Activated gamma-delta T cell (primary cell): ENCODE measurements around the gene KLHL35.

Experiments
- DNase-seq: peaks from one replicate; lab custom pipeline; 2025; lab: John Stamatoyannopoulos, UW

Gene KLHL35

DNA sequence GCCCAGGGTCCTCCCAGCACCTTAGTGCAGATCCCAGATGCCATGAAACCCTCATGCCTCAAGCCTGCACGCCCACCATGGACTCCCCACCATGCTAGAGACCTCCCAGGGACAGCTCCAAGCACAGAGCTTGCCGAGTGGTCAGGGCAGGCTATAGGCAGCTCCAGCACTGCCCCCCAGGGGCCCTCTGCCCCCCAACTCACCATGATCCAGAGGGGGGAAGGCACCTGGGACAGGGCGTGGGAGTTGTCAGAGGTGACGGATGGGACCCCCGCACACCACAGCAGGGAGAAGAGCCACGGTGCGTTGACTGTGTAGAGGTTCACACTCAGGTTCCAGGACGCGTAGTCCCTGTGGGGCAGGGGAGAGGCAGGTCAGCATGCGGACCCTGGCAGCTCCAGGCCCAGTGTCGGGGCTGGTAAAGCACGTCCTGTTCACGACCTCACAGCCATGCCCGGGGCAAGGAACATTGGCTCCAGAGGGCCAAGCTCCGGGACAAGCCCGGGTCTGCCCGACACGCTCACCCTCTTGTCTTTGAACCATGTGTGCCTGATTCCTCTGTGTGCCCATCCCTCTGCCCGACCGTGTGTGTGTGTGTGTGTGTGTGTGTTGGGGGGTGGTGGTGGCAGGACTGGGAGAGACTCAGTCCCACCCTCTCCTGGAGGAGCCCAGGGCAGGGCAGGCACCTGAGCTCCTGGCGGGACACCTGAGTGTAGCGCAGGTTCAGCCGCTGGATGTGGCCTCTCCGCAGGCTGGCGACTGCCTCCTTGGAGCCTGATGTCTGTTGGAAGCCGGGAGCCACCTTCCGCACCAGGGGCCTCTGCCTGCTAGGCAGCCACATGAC is 8.2 kb upstream of the KLHL35 start:
- no peak for DNase-seq

DNA sequence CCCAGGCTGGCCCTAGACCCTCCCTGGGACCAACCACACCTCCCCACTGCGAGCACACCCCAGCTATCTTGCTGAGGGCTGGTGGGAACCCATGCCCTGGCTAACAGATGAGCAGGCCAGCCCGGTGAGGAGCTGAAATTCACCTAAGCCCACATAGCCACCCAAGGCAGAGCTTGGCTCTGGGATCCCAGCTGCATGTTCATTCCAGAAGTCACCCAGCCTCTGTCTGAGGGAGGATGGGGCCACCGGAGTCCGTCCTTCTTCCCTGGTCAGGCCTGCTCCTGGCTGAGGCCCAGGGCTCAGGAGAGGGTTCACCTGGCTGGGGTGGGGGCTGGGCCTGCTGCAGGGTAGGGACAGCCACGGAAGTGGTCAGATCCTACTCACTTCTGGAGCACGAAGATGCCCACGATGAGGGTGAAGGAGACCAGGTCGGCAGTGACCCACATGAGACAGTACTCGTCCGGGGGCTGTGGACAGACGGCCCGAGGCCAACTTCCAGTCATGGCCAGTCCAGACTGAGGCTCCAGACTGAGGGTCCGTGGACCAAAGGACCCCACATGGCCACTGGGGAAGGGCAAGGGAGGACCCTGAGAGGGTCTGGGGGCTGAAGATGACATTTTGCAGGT is 6.6 kb upstream of the KLHL35 start:
- no peak for DNase-seq

DNA sequence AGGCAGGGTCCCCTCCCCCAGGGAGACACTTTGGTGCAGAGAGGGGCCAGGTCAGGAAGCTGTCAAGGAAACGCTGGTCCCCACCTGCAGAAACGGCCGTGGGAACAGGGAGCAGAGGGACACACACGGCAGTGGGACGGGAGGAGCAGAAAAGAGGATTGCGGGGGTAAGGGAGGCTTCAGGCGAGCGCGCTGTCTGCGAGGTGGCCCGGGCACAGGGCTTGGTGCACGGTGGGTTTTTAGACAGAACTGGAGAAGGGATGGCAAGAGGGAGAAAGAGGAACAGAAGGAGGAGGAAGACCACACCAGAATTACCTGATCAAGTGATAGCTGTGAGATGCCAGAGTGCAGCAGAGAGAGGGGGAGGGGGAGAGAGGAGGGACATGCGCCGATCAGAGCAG is 6.0 kb upstream of the KLHL35 start:
- no peak for DNase-seq

DNA sequence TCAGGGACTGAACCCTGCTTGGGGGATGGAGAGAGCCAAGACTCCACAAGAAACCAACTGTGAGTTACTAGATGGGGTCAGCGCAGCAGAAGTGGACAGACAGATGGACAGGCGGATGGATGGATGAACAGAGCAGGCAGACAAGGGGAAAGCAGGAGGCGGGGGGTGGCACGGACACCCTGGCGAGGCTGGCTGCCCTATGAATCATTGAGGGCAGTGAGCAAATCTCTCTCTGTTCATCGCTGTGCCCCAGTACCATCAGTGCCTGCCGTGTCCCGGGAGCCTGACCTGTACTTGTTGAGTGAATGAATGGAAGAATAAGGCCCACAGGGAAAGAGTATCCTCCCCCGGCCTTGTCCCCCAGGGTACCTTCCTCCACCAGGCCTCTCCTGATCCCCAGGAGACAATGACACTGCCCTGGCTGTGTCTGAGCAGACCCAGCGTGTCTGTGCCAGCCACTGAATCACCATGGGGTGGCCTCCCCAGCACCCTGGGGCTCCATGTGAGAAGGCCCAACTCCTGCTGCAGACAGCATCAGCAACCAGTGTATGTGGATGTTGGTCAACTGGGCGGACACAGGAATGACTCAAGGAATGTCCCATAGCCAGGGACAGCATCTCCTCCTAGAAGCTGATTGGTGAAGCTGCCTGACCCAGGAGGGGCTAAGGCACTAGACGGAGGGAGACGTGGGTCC is 5.1 kb upstream of the KLHL35 start:
- DNase-seq: no peak

DNA sequence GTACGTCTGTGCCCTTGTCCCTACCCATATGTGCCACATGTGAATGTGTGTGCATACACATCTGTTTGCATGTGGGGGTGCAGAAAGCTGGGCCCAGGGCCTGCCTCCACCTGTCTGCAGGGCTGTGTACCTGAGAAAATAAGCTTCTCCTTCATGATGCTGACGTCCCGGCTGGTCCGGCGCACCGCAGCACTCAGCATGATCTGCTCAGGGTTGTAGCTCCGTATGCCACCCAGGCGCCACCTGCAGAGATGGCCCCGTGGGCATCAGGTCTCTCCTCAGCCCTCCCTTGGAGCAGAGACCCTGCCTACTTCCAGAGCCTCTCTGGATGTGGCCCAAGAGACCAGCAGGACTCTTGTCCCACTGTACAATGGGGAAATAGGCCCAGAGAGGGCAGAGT is 3.8 kb upstream of the KLHL35 start:
- no peak for DNase-seq

DNA sequence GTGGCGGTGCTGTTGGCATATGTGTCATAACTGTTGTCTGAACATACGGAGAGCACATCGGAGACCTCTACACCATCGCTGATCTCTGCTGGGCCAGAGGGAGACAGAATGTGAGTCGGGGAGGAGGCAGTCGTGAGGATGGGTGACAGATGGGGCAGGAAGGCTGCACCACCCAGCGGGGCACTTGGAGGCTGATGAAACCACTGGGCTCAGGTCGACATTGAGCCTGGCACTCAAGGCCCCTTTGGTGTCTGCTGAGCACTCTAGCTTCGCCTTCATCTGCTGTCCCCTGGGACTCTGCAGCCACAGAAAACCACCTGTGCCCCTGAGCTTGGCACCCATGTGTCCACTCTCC is 2.5 kb upstream of the KLHL35 start:
- DNase-seq: no peak

DNA sequence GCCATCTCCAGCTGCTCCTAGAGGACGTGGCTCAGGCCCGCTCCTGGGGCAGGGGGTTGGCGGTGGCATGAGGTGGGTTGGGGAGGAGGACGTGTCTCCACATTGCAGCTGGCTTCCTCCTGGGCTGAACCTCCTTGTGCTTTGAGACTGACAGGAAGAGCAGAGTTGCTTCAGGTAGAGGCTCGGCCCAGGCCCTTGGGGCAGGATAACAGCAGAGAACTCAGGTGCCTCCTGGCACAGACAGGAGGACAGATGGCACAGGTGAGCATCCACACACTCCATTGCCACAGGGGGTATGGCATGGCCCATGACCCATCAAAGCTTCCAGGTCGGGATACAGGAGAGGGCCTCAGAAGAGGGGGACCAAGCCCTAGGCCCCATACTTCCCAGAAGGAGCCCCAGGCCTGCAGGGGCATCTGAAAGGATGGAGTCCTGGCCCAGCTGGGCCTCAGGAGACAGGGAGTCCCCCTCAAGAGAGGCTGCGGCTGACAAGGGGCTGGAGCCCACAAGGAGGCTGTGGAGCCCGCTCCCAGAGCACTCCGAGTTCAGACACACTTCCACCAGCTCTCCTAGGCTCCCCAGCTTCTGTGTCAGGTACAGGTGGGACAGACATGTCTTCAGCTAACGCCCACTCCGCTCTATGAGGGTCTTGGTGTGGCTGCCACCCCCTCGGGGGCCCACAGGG is 2.0 kb upstream of the KLHL35 start:
- no peak for DNase-seq

DNA sequence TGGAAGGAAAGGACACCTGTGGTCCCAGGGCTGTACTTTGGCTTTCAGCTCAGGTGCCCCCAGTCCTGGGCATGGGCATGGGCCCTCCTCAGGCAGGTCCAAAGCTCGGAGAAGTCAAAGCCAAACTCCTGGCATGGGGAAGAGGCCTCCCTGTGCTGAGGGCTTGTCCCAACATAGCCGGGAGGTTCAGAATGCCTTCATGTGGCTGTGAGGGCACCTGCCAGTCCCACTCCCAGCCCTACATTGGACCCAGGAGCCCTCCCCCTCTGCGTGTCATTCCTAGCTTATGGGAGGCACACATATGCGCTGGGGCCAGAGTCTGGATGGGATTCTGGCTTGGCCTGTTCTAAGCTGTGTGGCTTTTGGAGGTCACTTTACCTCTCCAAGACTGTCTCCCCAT is 1.0 kb upstream of the KLHL35 start:
- no peak for DNase-seq

DNA sequence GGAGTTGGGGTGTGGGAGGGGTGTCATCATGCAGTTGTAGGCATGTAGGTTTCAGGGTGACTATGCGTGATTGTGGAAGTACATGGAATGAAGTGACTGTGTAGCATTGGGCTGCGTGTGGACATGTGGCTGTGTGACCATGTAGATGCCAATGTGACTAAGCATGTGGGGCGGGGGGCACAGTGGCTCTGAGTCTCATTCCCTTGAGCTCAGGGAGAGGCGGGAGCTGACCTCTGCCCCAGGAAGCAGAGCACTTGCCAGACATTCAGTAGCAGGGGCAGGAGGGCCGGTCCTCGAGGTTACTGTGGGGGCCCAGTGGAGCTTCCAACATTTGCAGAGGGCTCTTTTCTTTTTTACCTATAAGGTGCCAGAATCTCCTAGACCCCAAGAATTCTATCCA is 440 bp upstream of the KLHL35 start:
- no peak for DNase-seq

DNA sequence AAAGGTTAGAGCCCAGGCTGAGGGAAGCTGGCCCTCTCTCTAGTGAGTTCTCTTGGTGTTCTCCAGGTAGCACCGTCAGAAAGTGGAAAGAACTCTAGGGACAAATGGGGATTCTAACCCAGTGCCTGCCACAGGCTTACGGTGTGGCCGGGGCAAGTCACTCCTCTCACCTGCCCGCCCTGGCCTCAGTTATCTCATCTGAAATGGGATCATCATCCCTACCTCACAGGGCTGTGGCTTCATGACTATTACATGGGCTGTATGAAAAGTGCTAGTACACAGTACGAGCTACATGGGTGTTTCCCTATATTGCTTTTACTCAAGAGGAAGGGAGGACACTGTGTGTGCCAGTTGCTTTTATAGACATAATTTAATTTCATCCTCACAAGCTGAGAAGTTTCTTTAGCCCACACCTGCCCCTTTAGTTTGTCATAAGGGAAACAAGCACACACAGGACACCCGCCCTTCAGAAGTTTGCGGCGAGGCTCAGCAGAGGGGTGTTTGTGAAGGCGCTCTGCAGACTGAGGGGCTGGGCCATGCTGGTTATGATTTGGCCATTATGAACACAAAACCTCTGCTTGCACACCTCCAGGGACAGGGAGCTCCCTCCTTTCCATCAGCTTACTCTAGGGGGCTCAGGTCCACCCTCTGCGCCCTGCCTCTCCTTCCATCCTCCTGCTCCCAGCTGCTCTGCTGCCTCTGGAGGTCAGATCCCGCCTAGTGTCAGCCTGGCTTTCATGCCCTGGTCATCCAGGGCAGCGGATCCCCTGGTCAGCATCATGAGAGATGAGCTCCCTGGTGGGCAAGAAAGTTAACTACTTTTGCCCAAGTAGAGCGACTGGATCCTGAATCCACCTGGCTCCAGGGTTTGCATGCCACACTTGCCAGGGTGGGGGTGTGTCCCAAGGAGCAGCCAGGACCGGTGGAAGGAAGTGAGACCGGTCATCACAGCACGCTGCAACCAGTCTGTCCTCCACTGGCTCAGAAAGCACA is 1.2 kb downstream of the KLHL35 start:
- DNase-seq: no peak

DNA sequence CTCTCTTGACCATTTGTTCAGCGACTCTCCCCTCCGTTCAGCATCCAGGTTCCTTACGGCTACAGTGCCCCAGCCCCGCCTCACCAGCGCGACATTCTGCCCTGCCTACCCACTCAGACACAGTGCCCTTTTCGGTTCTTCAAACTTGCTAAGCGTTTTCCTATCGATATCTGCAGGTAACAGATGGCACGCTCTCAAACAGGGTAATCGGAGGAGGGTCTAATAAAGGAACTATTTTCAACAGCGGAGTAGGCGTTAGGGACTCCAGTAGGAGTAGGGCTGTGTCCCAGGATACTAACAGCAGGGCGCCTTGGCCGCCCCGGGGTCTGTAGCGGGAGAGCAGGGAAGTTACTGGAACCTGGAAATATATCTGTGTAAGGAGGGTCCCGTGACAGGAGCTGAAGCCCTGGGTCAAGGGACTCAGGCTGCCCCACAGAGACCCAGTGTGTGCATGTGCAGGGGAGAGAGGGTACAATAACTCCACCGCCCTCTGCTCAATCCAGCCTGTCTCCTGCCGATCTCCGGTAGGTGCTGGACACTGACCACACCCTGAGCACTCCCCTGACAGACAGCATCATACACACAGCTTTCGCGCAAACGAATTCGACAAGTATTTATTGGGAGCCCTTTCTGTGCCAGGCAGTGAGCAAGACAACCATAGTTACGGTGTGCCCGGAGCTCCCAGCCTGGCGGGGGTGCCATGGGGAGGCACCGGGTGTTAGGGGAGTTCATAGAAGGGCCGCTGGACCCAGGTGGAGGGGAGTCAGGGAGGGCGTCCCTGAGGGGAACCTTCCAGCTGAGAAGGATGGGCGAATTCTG is 2.1 kb downstream of the KLHL35 start:
- DNase-seq: no peak

DNA sequence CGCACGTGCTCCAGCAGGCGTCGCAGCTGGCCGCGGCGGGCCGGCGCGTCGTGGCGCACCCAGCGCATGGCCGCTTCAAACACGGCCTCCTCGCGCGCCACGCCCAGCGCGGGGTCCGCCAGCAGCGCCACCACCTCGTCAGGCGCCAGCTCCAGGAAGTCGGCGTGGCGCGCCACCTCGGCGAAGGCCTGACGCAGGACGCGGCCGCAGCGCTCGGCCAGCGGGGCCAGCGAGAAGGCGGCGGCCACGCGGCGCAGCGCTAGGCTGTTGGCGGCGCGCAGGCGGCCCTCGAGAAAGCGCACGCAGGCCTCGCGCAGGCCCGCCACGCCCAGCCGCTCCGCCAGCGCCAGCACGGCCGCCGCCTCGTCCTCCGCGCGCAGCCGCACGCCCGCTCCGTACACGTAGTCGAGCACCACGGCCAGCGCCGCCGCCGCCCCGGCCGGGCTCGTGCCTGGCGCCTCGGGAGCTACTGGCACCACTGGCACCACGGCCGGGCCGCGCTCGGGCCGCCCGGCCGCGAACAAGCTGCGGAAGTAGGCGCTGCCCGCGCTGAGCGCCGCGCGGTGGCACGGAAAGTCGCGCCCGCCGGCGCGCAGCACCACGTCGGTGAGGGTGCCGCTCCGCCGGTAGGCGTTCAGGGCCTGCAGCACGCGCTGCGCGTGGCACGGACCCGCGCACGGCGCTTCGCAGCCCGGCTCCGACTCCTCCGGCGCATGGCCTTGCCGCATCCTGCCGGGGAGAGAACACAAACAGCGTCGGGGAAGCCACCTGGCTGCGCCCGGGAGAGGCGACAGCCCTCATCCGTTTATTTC is 2.9 kb downstream of the KLHL35 start:
- peak; percentile 67 for DNase-seq

DNA sequence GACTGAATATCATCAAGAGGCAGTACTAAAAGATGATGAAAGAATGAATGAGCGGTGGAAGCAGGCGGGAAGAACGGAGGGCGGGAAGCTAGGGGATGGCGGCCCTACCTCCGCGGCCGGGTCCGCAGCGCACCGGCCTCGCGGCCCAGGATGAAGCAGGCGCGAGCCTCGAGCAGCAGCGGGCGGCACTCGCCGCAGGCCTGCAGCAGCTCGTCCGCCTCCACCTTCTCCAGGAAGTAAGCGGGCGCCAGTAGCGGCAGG is 3.4 kb downstream of the KLHL35 start:
- DNase-seq: no peak

DNA sequence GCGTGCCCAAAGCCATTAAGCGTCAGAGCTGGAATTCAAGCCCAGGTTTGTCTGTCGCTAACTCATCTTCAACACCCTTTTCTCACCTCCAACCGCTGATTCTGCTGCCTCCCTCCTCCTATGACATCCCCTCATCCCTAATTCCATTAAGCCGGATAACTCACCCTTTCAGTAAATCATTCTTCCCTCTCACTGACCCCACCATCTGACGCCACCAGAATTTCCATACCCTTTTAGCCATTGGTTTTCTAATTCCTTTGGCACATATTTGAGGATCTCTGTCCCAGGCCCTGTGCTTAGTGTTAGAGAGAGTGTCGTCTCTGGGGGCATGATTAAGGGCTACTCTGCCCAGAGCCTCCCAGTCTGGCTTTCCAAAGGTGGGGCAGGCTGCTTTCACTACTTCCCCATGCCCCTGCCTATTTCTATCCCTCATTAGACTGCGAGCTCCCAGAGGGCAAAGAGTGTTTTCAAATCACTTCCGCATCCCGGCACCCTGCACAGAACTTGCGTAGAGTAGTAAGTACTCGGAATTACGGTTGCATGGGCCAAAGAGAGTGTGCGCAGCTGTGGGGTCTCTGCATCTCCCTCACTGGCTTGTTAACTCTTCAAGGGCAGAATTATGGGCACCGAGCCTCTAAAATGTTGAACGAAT is 3.9 kb downstream of the KLHL35 start:
- DNase-seq: no peak

DNA sequence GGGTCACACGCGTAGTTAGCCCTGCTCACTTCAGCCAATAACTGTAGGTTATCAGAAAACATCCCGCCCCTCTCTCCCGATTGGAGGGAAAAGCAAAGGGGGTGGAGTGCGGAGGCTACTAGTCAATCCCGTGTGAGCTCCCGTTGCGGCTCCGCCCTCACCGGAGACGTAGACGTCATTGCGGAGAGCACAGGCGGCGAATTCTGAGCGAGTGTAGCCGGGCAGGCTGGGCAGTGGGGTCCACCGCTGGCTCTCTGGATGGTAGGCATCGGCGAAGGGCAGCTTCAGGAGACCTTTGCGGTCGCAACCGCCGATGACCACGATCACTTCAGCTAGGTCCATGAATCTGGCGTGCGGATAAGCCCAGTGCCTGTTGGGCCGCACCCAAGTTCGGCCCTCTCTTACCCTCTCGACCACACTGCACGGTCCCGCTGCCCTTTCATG is 4.7 kb downstream of the KLHL35 start:
- DNase-seq: no peak

DNA sequence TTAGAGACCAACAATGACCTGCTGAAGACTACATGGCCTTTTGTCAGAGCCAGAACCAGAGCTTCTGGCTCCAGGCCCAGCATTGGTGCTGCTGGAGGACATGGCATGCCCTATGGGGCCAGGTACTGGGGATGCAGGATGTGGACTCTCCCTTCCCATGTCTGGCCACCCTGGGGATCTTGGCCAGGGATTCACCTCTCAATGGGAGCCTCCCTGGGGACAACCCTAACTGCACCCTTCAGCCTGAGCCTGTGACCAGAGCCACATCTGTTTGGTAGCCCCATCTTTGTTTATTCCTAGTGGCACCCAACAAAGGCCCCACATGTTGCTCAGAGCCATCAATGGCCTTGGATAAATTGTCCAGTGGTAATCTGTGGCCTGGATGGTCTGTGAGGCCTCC is 5.8 kb downstream of the KLHL35 start:
- DNase-seq: no peak

DNA sequence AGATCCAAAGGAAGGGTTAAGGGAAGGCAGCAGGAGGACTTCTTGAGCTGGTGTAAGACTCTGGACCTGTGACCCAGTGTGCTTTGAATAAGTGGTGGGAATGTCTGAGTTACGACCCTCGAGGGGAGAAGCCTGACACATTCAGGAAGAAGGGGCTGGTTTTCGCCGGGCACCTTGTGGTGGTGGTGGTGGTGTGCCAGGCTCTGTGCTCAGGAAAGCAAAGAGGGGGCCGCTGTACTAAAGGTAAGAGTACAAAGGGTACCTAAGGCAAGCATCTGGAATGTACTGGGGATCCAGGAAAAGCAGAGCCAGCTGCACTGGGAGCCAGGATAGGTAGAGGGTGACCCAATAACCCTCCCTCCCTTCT is 6.3 kb downstream of the KLHL35 start:
- DNase-seq: no peak

DNA sequence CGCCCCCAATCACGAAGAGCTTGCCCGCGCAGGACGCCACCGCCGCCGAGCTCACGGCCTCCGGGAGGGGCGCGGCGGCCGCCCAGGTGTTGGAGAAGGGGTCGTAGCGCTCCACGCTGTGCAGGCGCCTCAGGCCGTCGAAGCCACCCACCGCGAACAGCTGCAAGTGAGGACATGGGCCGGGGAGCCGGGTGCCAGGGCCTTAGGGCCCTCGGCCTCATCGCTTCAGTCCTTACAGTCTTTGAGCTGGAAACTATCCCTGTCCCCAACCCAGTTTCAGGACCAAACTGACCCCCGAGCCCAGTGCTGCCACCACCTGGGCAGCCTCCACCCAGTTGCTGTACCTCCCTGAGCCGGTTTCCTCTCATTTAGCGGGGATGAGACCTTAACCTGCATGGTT is 7.6 kb downstream of the KLHL35 start:
- no peak for DNase-seq

DNA sequence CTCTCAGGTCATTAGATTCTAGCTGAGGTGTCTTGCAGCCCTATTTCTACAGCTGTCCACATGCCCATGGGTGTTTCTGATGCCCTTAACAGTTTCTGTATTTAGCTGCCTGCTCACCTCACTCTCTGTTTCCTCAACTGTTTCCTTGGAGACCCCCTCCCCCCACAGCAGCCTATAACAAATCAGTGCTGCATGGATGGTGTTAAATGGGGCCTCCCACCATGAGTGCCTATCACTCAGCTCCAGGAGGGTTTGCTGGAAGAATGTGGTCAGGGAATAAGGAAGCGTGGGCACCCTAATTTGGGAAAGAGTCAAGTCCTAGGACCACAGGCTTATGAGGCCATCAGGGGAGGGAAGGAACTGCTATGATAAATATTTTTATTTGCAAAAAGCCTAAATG is 8.6 kb downstream of the KLHL35 start:
- DNase-seq: no peak
